ENCODE measurements around the gene ARF1. TPM values are rescaled to one million over a fixed set of nuclear protein-coding genes. Genes with fewer than 3 reads are reported as not detected.

Gene ARF1
- total RNA-seq, 1 experiment from 2014 or later: 106 TPM

GRCh38 chr1:228046421-228047182 is 35.9 kb upstream of the ARF1 start:
- in situ Hi-C loops (cut with HindIII; ENCODE audit: low pct_unique_long_range_greater_than_20kb, low sequenced_read_pairs): no loop called here
- no peak for DNase-seq (ENCODE audit: low read depth, low spot score)

- DNase-seq (ENCODE audit: low read depth, low spot score): no peak
- in situ Hi-C loops (cut with HindIII; ENCODE audit: low pct_unique_long_range_greater_than_20kb, low sequenced_read_pairs): no loop called here
Measured at GRCh38 chr1:228047183-228047466, 35.4 kb upstream of the ARF1 start.

- DNase-seq (ENCODE audit: low read depth, low spot score): no peak
- in situ Hi-C loops (cut with HindIII; ENCODE audit: low pct_unique_long_range_greater_than_20kb, low sequenced_read_pairs): no loop called here
Measured at GRCh38 chr1:228048120-228048519, 34.4 kb upstream of the ARF1 start.

- in situ Hi-C loops (cut with HindIII; ENCODE audit: low pct_unique_long_range_greater_than_20kb, low sequenced_read_pairs): no loop called here
- no peak for DNase-seq (ENCODE audit: low read depth, low spot score)
Measured at GRCh38 chr1:228048659-228049298, 33.7 kb upstream of the ARF1 start.

GRCh38 chr1:228050571-228051231 is 31.8 kb upstream of the ARF1 start:
- no peak for DNase-seq (ENCODE audit: low read depth, low spot score)
- in situ Hi-C loops (cut with HindIII; ENCODE audit: low pct_unique_long_range_greater_than_20kb, low sequenced_read_pairs): no loop called here

- in situ Hi-C loops (cut with HindIII; ENCODE audit: low pct_unique_long_range_greater_than_20kb, low sequenced_read_pairs): no loop called here
Measured at GRCh38 chr1:228058172-228058948, 24.1 kb upstream of the ARF1 start.

GRCh38 chr1:228058949-228059633 is 23.4 kb upstream of the ARF1 start:
- no peak for DNase-seq (ENCODE audit: low read depth, low spot score)
- in situ Hi-C loops (cut with HindIII; ENCODE audit: low pct_unique_long_range_greater_than_20kb, low sequenced_read_pairs): no loop called here

More at GRCh38 chr1:228058172-228058948, 24.1 kb upstream of the ARF1 start:
- no peak for DNase-seq (ENCODE audit: low read depth, low spot score)

- in situ Hi-C loops (cut with HindIII; ENCODE audit: low pct_unique_long_range_greater_than_20kb, low sequenced_read_pairs): no loop called here
- peak; percentile 65 for DNase-seq (ENCODE audit: low read depth, low spot score)
Measured at GRCh38 chr1:228059634-228060457, 22.7 kb upstream of the ARF1 start.

- no peak for DNase-seq (ENCODE audit: low read depth, low spot score)
Measured at GRCh38 chr1:228060458-228061190, 21.9 kb upstream of the ARF1 start.

GRCh38 chr1:228061411-228062084 is 21.0 kb upstream of the ARF1 start:
- DNase-seq (ENCODE audit: low read depth, low spot score): no peak
- in situ Hi-C loops (cut with HindIII; ENCODE audit: low pct_unique_long_range_greater_than_20kb, low sequenced_read_pairs): no loop called here

More at GRCh38 chr1:228060458-228061190, 21.9 kb upstream of the ARF1 start:
- in situ Hi-C loops (cut with HindIII; ENCODE audit: low pct_unique_long_range_greater_than_20kb, low sequenced_read_pairs): no loop called here

GRCh38 chr1:228062085-228062791 is 20.3 kb upstream of the ARF1 start:
- DNase-seq (ENCODE audit: low read depth, low spot score): no peak
- in situ Hi-C loops (cut with HindIII; ENCODE audit: low pct_unique_long_range_greater_than_20kb, low sequenced_read_pairs): no loop called here

- no peak for DNase-seq (ENCODE audit: low read depth, low spot score)
- in situ Hi-C loops (cut with HindIII; ENCODE audit: low pct_unique_long_range_greater_than_20kb, low sequenced_read_pairs): no loop called here
Measured at GRCh38 chr1:228062812-228063211, 19.7 kb upstream of the ARF1 start.

GRCh38 chr1:228063251-228064191 is 19.0 kb upstream of the ARF1 start:
- in situ Hi-C loops (cut with HindIII; ENCODE audit: low pct_unique_long_range_greater_than_20kb, low sequenced_read_pairs): no loop called here
- DNase-seq (ENCODE audit: low read depth, low spot score): no peak

- DNase-seq (ENCODE audit: low read depth, low spot score): no peak
- in situ Hi-C loops (cut with HindIII; ENCODE audit: low pct_unique_long_range_greater_than_20kb, low sequenced_read_pairs): no loop called here
Measured at GRCh38 chr1:228064296-228064695, 18.2 kb upstream of the ARF1 start.
